Mucosa of descending colon (tissue), 3 donors: ENCODE data around the gene INTS6L. TPM values are rescaled to one million over a fixed set of nuclear protein-coding genes. Genes with fewer than 3 reads are reported as not detected.
"Not testable (repeated sequence)": the region's sequence is repeated elsewhere in the genome, so short reads cannot be mapped to it uniquely, and the experiment has no call there.

Experiments used
- ATAC-seq: fragments of 200-7000 bp; cut with Tn5 transposase; one replicate; pipeline ENCODE4 v1.9.1; 2020; ENCODE audit warnings: mild to moderate bottlenecking, moderate library complexity
- DNase-seq, 3 donors: peaks; one replicate each; pipeline ENCODE4 v3.0.0-alpha.2; 2020
- H3K36me3 ChIP-seq: fragments of 200-600 bp; one replicate; pipeline ENCODE4 v1.8.0; 2021; ENCODE audit warnings: low read depth, mild to moderate bottlenecking
- H3K4me1 ChIP-seq: fragments of 200-600 bp; one replicate; pipeline ENCODE4 v1.8.0; 2021; ENCODE audit warnings: low read depth, mild to moderate bottlenecking
- H3K4me3 ChIP-seq: fragments of 200-600 bp; one replicate; pipeline ENCODE4 v1.8.0; 2021; ENCODE audit warnings: mild to moderate bottlenecking
- H3K9me3 ChIP-seq: fragments of 200-600 bp; one replicate; pipeline ENCODE4 v1.8.0; 2021; ENCODE audit warnings: mild to moderate bottlenecking
- CTCF ChIP-seq: fragments of 200-600 bp; IDR thresholded peaks from one replicate; pipeline ENCODE4 v1.8.0; 2022; ENCODE audit warnings: antibody characterized with exemption, mild to moderate bottlenecking
- intact Hi-C, 2 donors: fragments of 100-400 bp; cut with DNase I in 1 of 2; cut with micrococcal nuclease in 1 of 2; formaldehyde crosslinking; loops; one replicate each; pipeline versions ENCODE4 v1.11.0 to v1.11.1; 2022; cut with DNase I, micrococcal nuclease
- total RNA-seq, 3 donors: library from RNA; stranded (reverse); fragmentation: NEBNext Ultra II Directional in 2 of 3; extraction: Animal tissue kit (Norgen Biotek cat#: 25700) in 2 of 3; gene quantifications; one replicate each; pipeline versions ENCODE4 v1.2.1 to v1.2.4, GENCODE V29; 2021 to 2023
- donor health status: DM: no; HTN: no; CAD: no; lungs with moderate emphysema.
- donor health status: DM: no; HTN: no; CAD: no.
- donor health status: DM: no; HTN: yes; CAD: no.

Gene INTS6L
- total RNA-seq, 3 donors from 2014 or later, result 14.2 to 19.8 (median 15.0) TPM

- ATAC-seq, result no peak
- Histone ChIP-seq H3K36me3 (no peaks in the 10 kb centered on the region), H3K9me3 (no peaks in the 10 kb centered on the region), H3K4me1 (no peaks in the 10 kb centered on the region), H3K4me3 (no peak overlapping the region)
- no peak for DNase-seq
- no peak for TF ChIP-seq CTCF
- intact Hi-C loops, result no loop called here
These were observed 85.4 kb downstream of the INTS6L start for GRCh38 chrX:135605906-135606305.

- H3K36me3 ChIP-seq, ATAC-seq, intact Hi-C loops, H3K4me3 ChIP-seq, H3K9me3 ChIP-seq, H3K4me1 ChIP-seq, DNase-seq: not testable (repeated sequence)
These were observed 104.1 kb downstream of the INTS6L start for GRCh38 chrX:135624408-135625204.

GRCh38 chrX:135625995-135626394 is 105.5 kb downstream of the INTS6L start:
- no peak for ATAC-seq

GRCh38 chrX:135629342-135629741 is 108.9 kb downstream of the INTS6L start:
- no peaks in the 10 kb centered on the region for H3K4me1 ChIP-seq
- no peak overlapping the region for H3K4me3 ChIP-seq
- intact Hi-C loops, result no loop called here
- DNase-seq (peak in 1 of 3 donors; percentile 1), ATAC-seq (peak; percentile 85)
- H3K36me3 ChIP-seq, result no peaks in the 10 kb centered on the region
- no peaks in the 10 kb centered on the region for H3K9me3 ChIP-seq
- TF ChIP-seq CTCF, result no peak

More at GRCh38 chrX:135625995-135626394, 105.5 kb downstream of the INTS6L start:
- TF ChIP-seq CTCF, result no peak
- DNase-seq, result peak in 1 of 3 donors; percentile 12
- no peaks in the 10 kb centered on the region for H3K4me1 ChIP-seq
- no peaks in the 10 kb centered on the region for H3K36me3 ChIP-seq
- no peaks in the 10 kb centered on the region for H3K9me3 ChIP-seq
- intact Hi-C loops, result no loop called here
- H3K4me3 ChIP-seq, result no peak overlapping the region

Other genes starting within 250 kb of the INTS6L start
- not detected for gene ETDC, start 211.2 kb upstream of the INTS6L start, total RNA-seq
- 10 to 100 TPM in 1 of 3 donors, 1 to 10 TPM in 2; 8.4 to 10.4 (median 8.4) TPM for gene ZNF75D, start 176.6 kb upstream of the INTS6L start, total RNA-seq
- 1 to 10 TPM; 2.8 to 5.5 (median 3.6) TPM for gene ZNF449, start 175.9 kb upstream of the INTS6L start, total RNA-seq
- gene SMIM10L2A, start 98.7 kb upstream of the INTS6L start, total RNA-seq, result 1 to 10 TPM in 1 of 3 donors, under 1 TPM in 2; 0.39 to 1.1 (median 0.58) TPM
- gene CT45A1, start 193.0 kb downstream of the INTS6L start, total RNA-seq, result not detected
- not detected for gene CT45A3, start 247.5 kb downstream of the INTS6L start, total RNA-seq